ENCODE data around the gene ADARB2. TPM values are rescaled to one million over a fixed set of nuclear protein-coding genes. Genes with fewer than 3 reads are reported as not detected.

The ADARB2 gene
- total and polyA plus RNA-seq, 5 donors, result 0.53 to 1.6 (median 0.59) TPM

DNA sequence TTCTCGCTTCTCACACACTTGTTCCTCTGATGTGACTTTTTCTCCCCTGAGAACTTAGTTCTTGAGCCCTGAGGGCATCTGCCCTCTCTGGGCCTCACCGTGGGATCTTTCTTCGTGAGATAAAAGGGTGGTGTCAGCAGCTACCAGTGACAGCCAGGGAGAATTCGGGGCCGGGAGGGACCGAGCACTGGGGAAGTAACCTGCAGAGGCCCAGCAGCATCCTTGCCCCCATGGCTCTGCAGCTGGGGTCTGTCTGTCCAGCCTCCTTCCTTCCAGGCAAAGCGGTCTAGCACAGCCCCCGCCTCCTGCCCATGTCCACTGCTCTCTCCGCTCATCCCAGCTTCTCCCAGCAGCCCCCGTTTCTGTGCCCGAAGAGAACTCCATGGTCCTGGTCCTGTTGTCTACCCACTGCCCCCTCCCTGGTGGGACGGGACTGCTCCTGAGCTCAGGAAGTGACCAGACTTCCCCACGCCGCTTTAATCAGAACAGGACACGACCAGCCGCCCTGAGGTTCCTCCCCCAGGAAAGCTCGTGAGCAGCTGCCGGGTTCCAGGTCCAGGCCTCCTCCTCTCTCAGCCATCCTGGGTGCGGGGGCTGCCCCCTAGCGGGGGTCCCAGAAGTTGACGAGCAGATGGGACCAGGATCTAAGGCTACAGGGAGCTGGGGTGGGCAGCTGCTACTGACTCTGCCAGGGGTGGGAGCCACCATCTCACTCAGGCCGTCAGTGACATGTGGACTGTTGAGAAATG, 493.7 kb downstream of the ADARB2 start:
- WGBS, result 48% methylated on average over 22 of the region's 22 CpGs
- no peaks in the 10 kb centered on the region for H3K4me1 ChIP-seq (ENCODE audit: control insufficient read depth, insufficient read depth, low read length)
- DNase-seq (peak in 1 of 3 donors; percentile 47), ATAC-seq (no peak)
- intact Hi-C loops (cut with DNase I), result no loop called here
- no peaks in the 10 kb centered on the region for H3K27me3 ChIP-seq (ENCODE audit: control insufficient read depth, insufficient read depth)
- no peak overlapping the region for H3K27ac ChIP-seq (ENCODE audit: low read length)
- no peak overlapping the region for H3K4me3 ChIP-seq (ENCODE audit: low read length)
- H3K9me3 ChIP-seq (ENCODE audit: control insufficient read depth, low read length), result no peaks in the 10 kb centered on the region

DNA sequence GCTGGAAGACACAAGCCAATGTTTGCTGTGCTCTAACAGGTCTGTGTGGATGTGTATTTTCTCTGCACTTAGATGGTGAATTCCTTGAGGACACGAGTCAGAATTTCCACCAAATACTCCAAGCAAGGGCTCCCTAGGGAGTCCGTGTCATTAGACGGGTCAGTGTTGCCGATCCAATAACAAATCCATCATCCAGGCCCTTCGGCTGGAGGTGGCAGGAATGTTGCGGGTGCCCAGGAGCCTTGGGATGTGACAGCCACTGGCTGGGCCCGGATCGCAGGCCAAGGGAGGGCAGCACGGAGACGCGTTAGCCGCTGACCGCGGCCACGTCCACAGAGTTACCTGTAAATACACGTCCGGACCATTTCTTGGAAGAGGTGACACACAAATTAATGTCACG, 494.4 kb downstream of the ADARB2 start:
- ATAC-seq (no peak), DNase-seq (peak in 1 of 3 donors; percentile 27)
- Histone ChIP-seq H3K4me1 (ENCODE audit: control insufficient read depth, insufficient read depth, low read length) (no peaks in the 10 kb centered on the region), H3K4me3 (ENCODE audit: low read length) (no peak overlapping the region), H3K27me3 (ENCODE audit: control insufficient read depth, insufficient read depth) (no peaks in the 10 kb centered on the region), H3K9me3 (ENCODE audit: control insufficient read depth, low read length) (no peaks in the 10 kb centered on the region), H3K27ac (ENCODE audit: low read length) (no peak overlapping the region)
- 81% methylated on average over 18 of the region's 18 CpGs for WGBS
- intact Hi-C loops (cut with DNase I), result no loop called here

- no peaks in the 10 kb centered on the region for H3K27me3 ChIP-seq (ENCODE audit: control insufficient read depth, insufficient read depth)
- no peak overlapping the region for H3K4me3 ChIP-seq (ENCODE audit: low read length)
- WGBS, result 90% methylated on average over 34 of the region's 34 CpGs
- DNase-seq, result peak in 1 of 3 donors; percentile 53
- no peaks in the 10 kb centered on the region for H3K9me3 ChIP-seq (ENCODE audit: control insufficient read depth, low read length)
- intact Hi-C loops (cut with DNase I), result no loop called here
- peak in 1 of 2 donors; percentile 33 for ATAC-seq
- no peaks in the 10 kb centered on the region for H3K4me1 ChIP-seq (ENCODE audit: control insufficient read depth, insufficient read depth, low read length)
- no peak overlapping the region for H3K27ac ChIP-seq (ENCODE audit: low read length)
These were observed 495.1 kb downstream of the ADARB2 start for GRCh38 chr10:1241973-1242935.

DNA sequence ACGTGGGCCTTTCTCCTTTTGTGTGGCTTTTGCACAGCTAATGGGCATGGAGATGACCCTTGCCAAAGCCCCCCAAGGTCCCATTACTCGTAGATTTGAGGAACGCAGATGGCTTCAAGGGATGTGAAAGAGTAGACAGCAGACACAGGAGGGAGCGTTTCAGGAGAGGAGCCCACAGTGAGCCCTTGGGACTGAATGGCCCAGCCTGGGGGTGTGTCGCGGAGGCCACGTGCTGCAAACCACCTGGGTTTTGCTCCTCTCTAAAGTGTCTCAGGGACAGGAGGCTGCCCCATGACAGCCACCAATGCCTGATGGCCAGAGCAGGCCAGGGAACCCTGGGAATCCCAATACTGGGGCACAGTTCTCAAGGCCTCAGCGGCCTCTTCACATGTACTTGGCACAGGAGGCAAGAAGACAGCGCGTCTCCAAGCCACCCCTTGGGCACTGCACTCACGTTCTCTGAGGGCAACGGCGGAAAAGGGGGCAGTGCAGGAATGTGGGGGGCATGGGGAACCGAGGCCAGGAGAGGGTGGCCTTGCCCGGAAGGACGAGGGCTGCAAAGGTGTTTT, 495.9 kb downstream of the ADARB2 start:
- Histone ChIP-seq H3K27me3 (ENCODE audit: control insufficient read depth, insufficient read depth) (no peaks in the 10 kb centered on the region), H3K4me3 (ENCODE audit: low read length) (no peak overlapping the region), H3K4me1 (ENCODE audit: control insufficient read depth, insufficient read depth, low read length) (no peaks in the 10 kb centered on the region), H3K9me3 (ENCODE audit: control insufficient read depth, low read length) (no peaks in the 10 kb centered on the region), H3K27ac (ENCODE audit: low read length) (no peak overlapping the region)
- WGBS, result 89% methylated on average over 16 of the region's 16 CpGs
- DNase-seq (peak in 1 of 3 donors; percentile 18), ATAC-seq (peak in 1 of 2 donors; percentile 22)
- intact Hi-C loops (cut with DNase I), result no loop called here

DNA sequence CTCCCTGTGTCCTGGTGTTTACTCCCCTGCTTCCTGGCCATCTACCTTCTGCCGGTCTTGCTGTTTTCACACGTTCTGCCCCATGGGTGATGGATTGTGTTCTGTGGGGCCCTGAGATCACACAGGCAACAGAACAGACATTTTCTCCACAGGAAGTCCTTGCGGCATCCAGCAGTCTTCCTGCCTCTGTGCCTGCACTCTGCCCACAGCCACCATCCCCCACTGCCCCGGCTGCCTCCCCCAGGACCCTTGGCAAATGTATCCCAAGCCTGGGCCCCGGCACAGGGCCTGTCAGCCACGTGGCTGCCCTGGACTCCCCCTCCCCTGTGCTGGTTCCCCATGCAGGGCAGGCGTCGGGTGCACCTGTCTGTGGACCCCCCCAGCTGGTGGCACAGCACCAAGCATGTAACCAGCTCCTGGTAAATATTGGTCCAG, 497.0 kb downstream of the ADARB2 start:
- Histone ChIP-seq H3K9me3 (ENCODE audit: control insufficient read depth, low read length) (no peaks in the 10 kb centered on the region), H3K4me1 (ENCODE audit: control insufficient read depth, insufficient read depth, low read length) (no peaks in the 10 kb centered on the region), H3K27me3 (ENCODE audit: control insufficient read depth, insufficient read depth) (no peaks in the 10 kb centered on the region), H3K27ac (ENCODE audit: low read length) (no peak overlapping the region), H3K4me3 (ENCODE audit: low read length) (no peak overlapping the region)
- peak in 1 of 3 donors; percentile 54 for DNase-seq
- 15% methylated on average over 8 of the region's 8 CpGs for WGBS
- intact Hi-C loops (cut with DNase I), result no loop called here
- ATAC-seq, result no peak

- no peak for DNase-seq
- no peak for ATAC-seq
- H3K9me3 ChIP-seq (ENCODE audit: control insufficient read depth, low read length), result no peaks in the 10 kb centered on the region
- H3K27me3 ChIP-seq (ENCODE audit: control insufficient read depth, insufficient read depth), result no peaks in the 10 kb centered on the region
- intact Hi-C loops (cut with DNase I), result no loop called here
- H3K4me3 ChIP-seq (ENCODE audit: low read length), result no peak overlapping the region
- 93% methylated on average over 9 of the region's 9 CpGs for WGBS
- no peaks in the 10 kb centered on the region for H3K4me1 ChIP-seq (ENCODE audit: control insufficient read depth, insufficient read depth, low read length)
- no peak overlapping the region for H3K27ac ChIP-seq (ENCODE audit: low read length)
These were observed 504.3 kb downstream of the ADARB2 start for GRCh38 chr10:1233031-1233430.

DNA sequence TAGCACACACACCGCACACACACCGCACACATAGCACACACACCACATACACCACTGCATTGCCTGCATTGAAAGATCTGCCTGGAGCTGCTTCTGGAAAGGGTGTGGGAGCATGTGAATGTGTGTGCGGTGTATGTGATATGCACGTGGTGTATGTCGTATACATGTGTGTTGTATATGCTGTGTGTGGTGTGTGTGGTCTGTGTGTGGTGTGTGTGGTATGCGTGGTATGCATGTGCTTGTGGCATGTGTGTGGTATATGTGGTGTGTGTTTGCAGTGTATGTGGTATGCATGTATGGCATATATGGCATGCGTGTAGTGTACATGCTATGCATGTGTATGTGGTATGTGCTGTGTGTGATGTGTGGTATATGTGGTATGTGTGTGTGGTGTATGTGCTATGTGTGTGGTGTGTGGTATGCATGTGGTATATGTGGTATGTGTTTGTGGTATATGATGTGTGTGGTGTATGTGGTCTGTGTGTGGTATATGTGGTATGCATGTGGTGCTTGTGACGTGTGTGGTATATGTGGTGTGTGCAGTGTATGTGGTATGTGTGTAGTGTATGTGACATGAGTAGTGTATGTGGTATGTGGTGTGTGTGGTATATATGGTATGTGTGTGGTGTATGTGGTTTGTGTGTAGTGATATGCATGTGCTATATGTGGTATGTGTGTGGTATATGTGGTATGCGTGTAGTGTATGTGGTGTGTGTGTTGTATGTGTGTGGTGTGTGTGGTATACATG, 505.0 kb downstream of the ADARB2 start:
- Histone ChIP-seq H3K27me3 (ENCODE audit: control insufficient read depth, insufficient read depth) (no peaks in the 10 kb centered on the region), H3K4me3 (ENCODE audit: low read length) (no peak overlapping the region), H3K4me1 (ENCODE audit: control insufficient read depth, insufficient read depth, low read length) (no peaks in the 10 kb centered on the region), H3K27ac (ENCODE audit: low read length) (no peak overlapping the region), H3K9me3 (ENCODE audit: control insufficient read depth, low read length) (no peaks in the 10 kb centered on the region)
- DNase-seq (no peak), ATAC-seq (no peak)
- 98% methylated on average over 9 of the region's 9 CpGs for WGBS
- intact Hi-C loops (cut with DNase I), result no loop called here

DNA sequence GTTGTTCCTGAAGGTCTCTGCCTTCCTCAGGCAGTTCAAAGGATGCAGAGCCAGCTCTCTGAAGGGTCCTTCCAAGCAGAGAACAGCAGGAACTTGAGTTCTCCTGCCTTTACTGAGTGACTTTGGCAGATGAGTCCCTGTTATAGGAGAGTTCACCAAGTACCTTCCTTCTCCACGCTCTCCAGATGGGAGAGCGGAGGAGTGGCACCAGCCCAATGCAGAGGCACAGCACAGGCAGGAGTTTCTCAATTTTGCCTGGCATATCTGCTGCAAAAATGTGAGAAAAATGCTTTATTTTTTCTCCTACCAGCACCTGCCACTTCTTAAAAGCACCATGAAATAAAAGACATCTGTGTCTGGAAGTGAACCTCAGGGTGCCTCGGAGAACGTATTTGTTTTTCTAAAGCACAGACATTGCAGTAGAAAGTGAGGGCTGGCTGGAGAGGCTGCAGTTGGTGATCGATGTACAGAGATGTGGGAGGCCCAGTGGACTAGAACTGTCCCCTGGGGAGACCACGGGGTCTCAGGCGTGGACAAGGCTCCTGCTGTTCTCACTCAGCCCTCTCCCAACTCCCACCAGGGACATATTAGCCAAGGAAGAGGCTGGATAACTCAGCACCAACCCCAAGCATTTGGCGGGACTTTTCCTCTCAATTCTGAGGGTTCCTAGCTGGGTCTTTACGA, 506.6 kb downstream of the ADARB2 start:
- ATAC-seq (no peak), DNase-seq (no peak)
- Histone ChIP-seq H3K27me3 (ENCODE audit: control insufficient read depth, insufficient read depth) (no peaks in the 10 kb centered on the region), H3K4me1 (ENCODE audit: control insufficient read depth, insufficient read depth, low read length) (no peaks in the 10 kb centered on the region), H3K9me3 (ENCODE audit: control insufficient read depth, low read length) (no peaks in the 10 kb centered on the region), H3K4me3 (ENCODE audit: low read length) (no peak overlapping the region), H3K27ac (ENCODE audit: low read length) (no peak overlapping the region)
- intact Hi-C loops (cut with DNase I), result no loop called here
- 67% methylated on average over 9 of the region's 9 CpGs for WGBS

GRCh38 chr10:1230138-1230537, 507.2 kb downstream of the ADARB2 start:
- DNase-seq (no peak), ATAC-seq (no peak)
- intact Hi-C loops (cut with DNase I), result no loop called here
- H3K27me3 ChIP-seq (ENCODE audit: control insufficient read depth, insufficient read depth), result no peaks in the 10 kb centered on the region
- H3K4me1 ChIP-seq (ENCODE audit: control insufficient read depth, insufficient read depth, low read length), result no peaks in the 10 kb centered on the region
- 73% methylated on average over 8 of the region's 8 CpGs for WGBS
- H3K27ac ChIP-seq (ENCODE audit: low read length), result no peak overlapping the region
- H3K4me3 ChIP-seq (ENCODE audit: low read length), result no peak overlapping the region
- H3K9me3 ChIP-seq (ENCODE audit: control insufficient read depth, low read length), result no peaks in the 10 kb centered on the region

GRCh38 chr10:1229574-1229973, 507.8 kb downstream of the ADARB2 start:
- 91% methylated on average over 10 of the region's 10 CpGs for WGBS
- no peak overlapping the region for H3K4me3 ChIP-seq (ENCODE audit: low read length)
- intact Hi-C loops (cut with DNase I), result no loop called here
- no peak for ATAC-seq
- no peaks in the 10 kb centered on the region for H3K4me1 ChIP-seq (ENCODE audit: control insufficient read depth, insufficient read depth, low read length)
- H3K9me3 ChIP-seq (ENCODE audit: control insufficient read depth, low read length), result no peaks in the 10 kb centered on the region
- H3K27me3 ChIP-seq (ENCODE audit: control insufficient read depth, insufficient read depth), result no peaks in the 10 kb centered on the region
- DNase-seq, result no peak
- no peak overlapping the region for H3K27ac ChIP-seq (ENCODE audit: low read length)
